ENCODE results near the gene CA10. TPM values are rescaled to one million over a fixed set of nuclear protein-coding genes. Genes with fewer than 3 reads are reported as not detected.

Gene CA10
- total RNA-seq, 1 experiment from 2014 or later, result not detected

- DNase-seq (ENCODE audit: low spot score), result no peak
These were observed 510.7 kb downstream of the CA10 start for GRCh38 chr17:51647826-51648225.

- no peak for DNase-seq (ENCODE audit: low spot score)
These were observed 511.4 kb downstream of the CA10 start for GRCh38 chr17:51647067-51647466.

GRCh38 chr17:51646539-51646938, 512.0 kb downstream of the CA10 start:
- no peak for DNase-seq (ENCODE audit: low spot score)

- no peak for DNase-seq (ENCODE audit: low spot score)
These were observed 513.5 kb downstream of the CA10 start for GRCh38 chr17:51645056-51645455.

- no peak for DNase-seq (ENCODE audit: low spot score)
These were observed 514.6 kb downstream of the CA10 start for GRCh38 chr17:51643702-51644490.

GRCh38 chr17:51642029-51642428, 516.5 kb downstream of the CA10 start:
- no peak for DNase-seq (ENCODE audit: low spot score)

GRCh38 chr17:51640108-51640622, 518.3 kb downstream of the CA10 start:
- DNase-seq (ENCODE audit: low spot score), result peak; percentile 24

- no peak for DNase-seq (ENCODE audit: low spot score)
These were observed 519.5 kb downstream of the CA10 start for GRCh38 chr17:51638971-51639370.

- no peak for DNase-seq (ENCODE audit: low spot score)
These were observed 522.2 kb downstream of the CA10 start for GRCh38 chr17:51636291-51636690.

GRCh38 chr17:51630101-51630671, 528.3 kb downstream of the CA10 start:
- no peak for DNase-seq (ENCODE audit: low spot score)

- no peak for DNase-seq (ENCODE audit: low spot score)
These were observed 529.3 kb downstream of the CA10 start for GRCh38 chr17:51629232-51629631.

- DNase-seq (ENCODE audit: low spot score), result no peak
These were observed 530.7 kb downstream of the CA10 start for GRCh38 chr17:51627779-51628178.

- DNase-seq (ENCODE audit: low spot score), result no peak
These were observed 540.0 kb downstream of the CA10 start for GRCh38 chr17:51618476-51618875.

- no peak for DNase-seq (ENCODE audit: low spot score)
These were observed 540.5 kb downstream of the CA10 start for GRCh38 chr17:51617986-51618385.

- no peak for DNase-seq (ENCODE audit: low spot score)
These were observed 545.3 kb downstream of the CA10 start for GRCh38 chr17:51613255-51613654.

- DNase-seq (ENCODE audit: low spot score), result no peak
These were observed 545.8 kb downstream of the CA10 start for GRCh38 chr17:51612692-51613091.

GRCh38 chr17:51611585-51611984, 546.9 kb downstream of the CA10 start:
- no peak for DNase-seq (ENCODE audit: low spot score)

- no peak for DNase-seq (ENCODE audit: low spot score)
These were observed 547.7 kb downstream of the CA10 start for GRCh38 chr17:51610834-51611233.

- no peak for DNase-seq (ENCODE audit: low spot score)
These were observed 548.4 kb downstream of the CA10 start for GRCh38 chr17:51610155-51610554.

GRCh38 chr17:51608251-51608933, 550.1 kb downstream of the CA10 start:
- no peak for DNase-seq (ENCODE audit: low spot score)

- DNase-seq (ENCODE audit: low spot score), result no peak
These were observed 551.0 kb downstream of the CA10 start for GRCh38 chr17:51607512-51607911.

- DNase-seq (ENCODE audit: low spot score), result no peak
These were observed 554.1 kb downstream of the CA10 start for GRCh38 chr17:51604299-51605020.

Data from A172 (cell line).